Measurements from ENCODE around the gene AFF1. TPM values are rescaled to one million over a fixed set of nuclear protein-coding genes. Genes with fewer than 3 reads are reported as not detected.

The AFF1 gene
- total RNA-seq, 4 donors from 2014 or later, result 26.7 to 200 (median 92.5) TPM

DNA sequence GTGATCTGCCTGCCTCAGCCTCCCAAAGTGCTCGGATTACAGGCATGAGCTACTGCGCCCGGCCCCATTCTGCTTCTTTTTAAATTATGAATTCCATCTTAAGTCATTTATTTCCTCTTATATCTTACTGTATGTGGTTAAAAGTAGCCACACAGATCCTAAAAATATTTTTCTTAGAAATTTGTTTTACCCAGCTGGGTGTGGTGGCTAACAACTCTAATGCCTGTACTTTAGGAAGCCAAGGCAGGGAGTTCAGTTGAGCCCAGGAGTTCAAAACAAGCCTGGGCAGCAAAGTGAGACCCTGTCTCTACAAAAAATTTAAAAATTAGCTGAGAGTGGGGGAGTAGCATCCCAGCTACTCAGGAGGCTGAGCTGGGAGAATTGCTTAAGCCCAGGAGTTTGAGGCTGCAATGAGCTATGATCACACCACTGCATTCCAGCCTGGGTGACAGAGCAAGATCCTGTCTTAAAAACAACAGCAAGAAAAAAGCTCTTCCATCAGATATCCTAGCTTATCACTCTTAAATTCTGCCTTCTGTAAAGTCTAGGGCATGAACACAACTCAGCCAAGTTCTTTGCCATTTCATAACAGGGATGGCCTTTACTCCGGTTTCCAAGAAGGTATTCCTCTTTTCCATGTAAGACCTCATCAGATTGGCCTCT lies 15.1 kb upstream of the AFF1 start:
- DNase-seq, result no peak
- Histone ChIP-seq H3K36me3 (no peaks in the 10 kb centered on the region), H3K9me3 (no peaks in the 10 kb centered on the region), H3K27ac (no peak overlapping the region), H3K27me3 (no peaks in the 10 kb centered on the region), H3K4me1 (no peaks in the 10 kb centered on the region), H3K4me3 (no peak overlapping the region)
- no peak for TF ChIP-seq POLR2A (IDR thresholded peaks at IDR 0.05)
- TF ChIP-seq, protein P1, sequence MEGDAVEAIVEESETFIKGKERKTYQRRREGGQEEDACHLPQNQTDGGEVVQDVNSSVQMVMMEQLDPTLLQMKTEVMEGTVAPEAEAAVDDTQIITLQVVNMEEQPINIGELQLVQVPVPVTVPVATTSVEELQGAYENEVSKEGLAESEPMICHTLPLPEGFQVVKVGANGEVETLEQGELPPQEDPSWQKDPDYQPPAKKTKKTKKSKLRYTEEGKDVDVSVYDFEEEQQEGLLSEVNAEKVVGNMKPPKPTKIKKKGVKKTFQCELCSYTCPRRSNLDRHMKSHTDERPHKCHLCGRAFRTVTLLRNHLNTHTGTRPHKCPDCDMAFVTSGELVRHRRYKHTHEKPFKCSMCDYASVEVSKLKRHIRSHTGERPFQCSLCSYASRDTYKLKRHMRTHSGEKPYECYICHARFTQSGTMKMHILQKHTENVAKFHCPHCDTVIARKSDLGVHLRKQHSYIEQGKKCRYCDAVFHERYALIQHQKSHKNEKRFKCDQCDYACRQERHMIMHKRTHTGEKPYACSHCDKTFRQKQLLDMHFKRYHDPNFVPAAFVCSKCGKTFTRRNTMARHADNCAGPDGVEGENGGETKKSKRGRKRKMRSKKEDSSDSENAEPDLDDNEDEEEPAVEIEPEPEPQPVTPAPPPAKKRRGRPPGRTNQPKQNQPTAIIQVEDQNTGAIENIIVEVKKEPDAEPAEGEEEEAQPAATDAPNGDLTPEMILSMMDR (IDR thresholded peaks at IDR 0.05), result no peak
- intact Hi-C loops (cut with DNase I; ENCODE audit: low total_unique reads), result loop anchor here (5.0 to 10.0 kb wide), 2 partner anchors 185 to 313 kb away; no protein-coding TSS in a partner anchor

DNA sequence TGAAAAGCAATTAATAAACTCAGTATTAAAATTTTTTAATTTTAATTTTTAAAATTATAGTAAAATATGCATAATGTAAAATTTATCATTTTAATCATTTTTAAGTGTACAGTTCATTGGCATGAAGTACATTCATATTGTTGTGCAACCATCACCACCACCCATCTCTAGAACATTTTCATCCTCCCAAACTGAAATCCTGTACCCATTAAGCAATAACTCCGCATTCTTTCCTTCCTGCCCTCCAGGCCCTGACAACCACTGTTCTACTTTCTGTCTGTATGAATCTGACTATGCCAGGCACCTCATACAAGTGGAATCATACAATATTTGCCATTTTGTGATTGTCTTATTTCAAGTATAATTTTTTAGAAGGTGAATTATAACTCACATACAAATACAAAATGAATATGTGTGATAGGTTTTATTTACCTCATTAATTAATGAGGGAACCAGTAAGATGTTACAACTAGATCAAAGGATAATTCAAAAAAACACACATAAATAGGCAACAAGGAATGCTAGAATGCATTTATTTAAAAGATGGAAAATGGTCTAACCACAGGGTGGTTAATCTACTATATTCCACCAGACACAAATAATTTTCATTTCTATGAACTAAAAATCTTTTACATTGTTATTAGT lies 13.1 kb upstream of the AFF1 start:
- Histone ChIP-seq H3K9me3 (no peaks in the 10 kb centered on the region), H3K27ac (no peak overlapping the region), H3K4me1 (no peaks in the 10 kb centered on the region), H3K27me3 (no peaks in the 10 kb centered on the region), H3K36me3 (no peaks in the 10 kb centered on the region), H3K4me3 (no peak overlapping the region)
- TF ChIP-seq, protein P1 (IDR thresholded peaks at IDR 0.05), result no peak
- no peak for TF ChIP-seq POLR2A (IDR thresholded peaks at IDR 0.05)
- intact Hi-C loops (cut with DNase I; ENCODE audit: low total_unique reads), result loop anchor here (5.0 to 10.0 kb wide), 2 partner anchors 183 to 311 kb away; no protein-coding TSS in a partner anchor
- DNase-seq, result no peak

DNA sequence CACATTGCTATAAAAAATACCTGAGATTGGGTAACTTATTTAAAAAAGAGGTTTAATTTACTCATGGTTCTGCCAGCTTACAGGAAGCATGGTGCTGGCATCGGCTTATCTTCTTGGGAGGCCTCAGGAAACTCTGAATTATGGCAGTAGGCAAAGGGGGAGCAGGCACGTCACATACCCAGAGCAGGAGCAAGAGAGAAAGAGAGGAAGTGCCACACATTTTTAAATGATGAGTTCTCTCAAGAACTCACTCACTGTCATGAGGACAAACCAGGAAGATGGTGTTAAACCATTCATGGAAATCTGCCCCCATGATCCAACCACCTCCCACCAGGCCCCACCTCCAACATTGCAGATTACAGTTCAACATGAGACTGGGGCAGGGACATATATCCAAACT lies 10.0 kb upstream of the AFF1 start:
- H3K27ac ChIP-seq, result no peak overlapping the region
- no peak for TF ChIP-seq POLR2A (IDR thresholded peaks at IDR 0.05)
- TF ChIP-seq, protein P1 (IDR thresholded peaks at IDR 0.05), result no peak
- no peaks in the 10 kb centered on the region for H3K9me3 ChIP-seq
- no peak for DNase-seq
- peaks cover 0 to 9% of the 10 kb centered on the region in 2 donors for H3K4me1 ChIP-seq
- H3K4me3 ChIP-seq, result no peak overlapping the region
- H3K36me3 ChIP-seq, result no peaks in the 10 kb centered on the region
- H3K27me3 ChIP-seq, result no peaks in the 10 kb centered on the region
- intact Hi-C loops (cut with DNase I; ENCODE audit: low total_unique reads), result loop anchor here (5.0 to 10.0 kb wide), 2 partner anchors 180 to 307 kb away; no protein-coding TSS in a partner anchor

DNA sequence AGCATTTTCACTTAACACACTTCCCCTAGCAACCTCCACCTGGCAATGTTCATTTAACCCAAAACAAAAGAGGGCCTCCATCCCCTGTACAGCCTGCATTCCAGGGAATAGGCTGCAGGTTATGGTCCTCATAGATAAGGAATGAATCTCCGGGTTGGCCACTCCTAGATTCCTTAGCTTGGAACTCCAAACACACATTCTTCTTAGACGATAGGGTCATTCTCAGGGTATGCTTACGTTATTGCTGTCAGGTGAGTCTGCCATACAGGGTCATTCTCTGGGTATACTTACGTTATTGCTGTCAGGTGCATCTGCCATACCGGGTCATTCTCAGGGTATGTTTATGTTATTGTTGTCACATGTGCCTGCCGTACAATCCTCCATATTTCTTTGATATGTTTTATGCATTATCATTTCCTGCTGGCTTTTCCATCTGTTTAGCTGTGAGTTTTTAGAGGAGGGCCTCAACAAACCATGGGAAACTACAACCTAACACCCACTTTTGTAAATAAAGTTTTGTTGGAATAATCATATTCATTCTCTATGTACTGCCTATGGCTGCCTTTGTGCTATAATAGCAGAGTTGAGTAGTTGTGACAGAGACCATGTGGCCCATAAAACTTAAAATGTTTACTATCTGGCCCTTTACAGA lies 8.2 kb upstream of the AFF1 start:
- no peak for DNase-seq
- H3K27me3 ChIP-seq, result no peaks in the 10 kb centered on the region
- H3K9me3 ChIP-seq, result no peaks in the 10 kb centered on the region
- TF ChIP-seq, protein P1 (IDR thresholded peaks at IDR 0.05), result no peak
- TF ChIP-seq POLR2A (IDR thresholded peaks at IDR 0.05), result no peak
- H3K4me1 ChIP-seq, result peaks cover 0 to 9% of the 10 kb centered on the region in 2 donors
- no peak overlapping the region for H3K4me3 ChIP-seq
- intact Hi-C loops (cut with DNase I; ENCODE audit: low total_unique reads), result loop anchor here (10.0 kb wide), 1 partner anchor 178 kb away; no protein-coding TSS in a partner anchor
- peak overlapping the region in 1 of 2 donors; percentile 69 for H3K27ac ChIP-seq
- no peaks in the 10 kb centered on the region for H3K36me3 ChIP-seq

Measured in uterus (tissue), 4 donors.